ENCODE measurements around the gene RFX7. TPM values are rescaled to one million over a fixed set of nuclear protein-coding genes. Genes with fewer than 3 reads are reported as not detected.
"Not testable (repeated sequence)": the region's sequence is repeated elsewhere in the genome, so short reads cannot be mapped to it uniquely, and the experiment has no call there.

Gene RFX7
- total RNA-seq, 1 donor from 2014 or later, result 17.1 TPM

- DNase-seq (ENCODE audit: low spot score in 2 of 2) (no peak), FAIRE-seq (no peak)
Measured at GRCh38 chr15:56208185-56208584, 35.5 kb downstream of the RFX7 start.

GRCh38 chr15:56207711-56208110, 36.0 kb downstream of the RFX7 start:
- no peak for DNase-seq (ENCODE audit: low spot score in 2 of 2)

GRCh38 chr15:56207092-56207491, 36.6 kb downstream of the RFX7 start:
- no peak for FAIRE-seq
- DNase-seq (ENCODE audit: low spot score in 2 of 2), result no peak

More at GRCh38 chr15:56207711-56208110, 36.0 kb downstream of the RFX7 start:
- FAIRE-seq, result no peak

- DNase-seq (ENCODE audit: low spot score in 2 of 2) (no peak), FAIRE-seq (no peak)
Measured at GRCh38 chr15:56205061-56205876, 38.4 kb downstream of the RFX7 start.

- DNase-seq (ENCODE audit: low spot score in 2 of 2), result not testable (repeated sequence)
Measured at GRCh38 chr15:56203312-56203922, 40.3 kb downstream of the RFX7 start.

GRCh38 chr15:56202701-56203100, 41.0 kb downstream of the RFX7 start:
- no peak for FAIRE-seq

More at GRCh38 chr15:56203312-56203922, 40.3 kb downstream of the RFX7 start:
- not testable (repeated sequence) for FAIRE-seq

GRCh38 chr15:56199038-56199437, 44.6 kb downstream of the RFX7 start:
- no peak for FAIRE-seq

More at GRCh38 chr15:56202701-56203100, 41.0 kb downstream of the RFX7 start:
- DNase-seq (ENCODE audit: low spot score in 2 of 2), result no peak

GRCh38 chr15:56194035-56194434, 49.6 kb downstream of the RFX7 start:
- DNase-seq (ENCODE audit: low spot score in 2 of 2) (no peak), FAIRE-seq (no peak)

More at GRCh38 chr15:56199038-56199437, 44.6 kb downstream of the RFX7 start:
- no peak for DNase-seq (ENCODE audit: low spot score in 2 of 2)

- DNase-seq (ENCODE audit: low spot score in 2 of 2) (no peak), FAIRE-seq (no peak)
Measured at GRCh38 chr15:56192659-56193442, 50.8 kb downstream of the RFX7 start.

- FAIRE-seq (no peak), DNase-seq (ENCODE audit: low spot score in 2 of 2) (no peak)
Measured at GRCh38 chr15:56187665-56188064, 56.0 kb downstream of the RFX7 start.

- FAIRE-seq, result no peak
- DNase-seq (ENCODE audit: low spot score in 2 of 2), result no peak
Measured at GRCh38 chr15:56185980-56186379, 57.7 kb downstream of the RFX7 start.

GRCh38 chr15:56184516-56184915, 59.2 kb downstream of the RFX7 start:
- FAIRE-seq, result no peak

GRCh38 chr15:56180851-56181250, 62.8 kb downstream of the RFX7 start:
- DNase-seq (ENCODE audit: low spot score in 2 of 2) (no peak), FAIRE-seq (no peak)

More at GRCh38 chr15:56184516-56184915, 59.2 kb downstream of the RFX7 start:
- no peak for DNase-seq (ENCODE audit: low spot score in 2 of 2)

GRCh38 chr15:56176996-56177395, 66.7 kb downstream of the RFX7 start:
- FAIRE-seq (no peak), DNase-seq (ENCODE audit: low spot score in 2 of 2) (no peak)

- FAIRE-seq (no peak), DNase-seq (ENCODE audit: low spot score in 2 of 2) (no peak)
Measured at GRCh38 chr15:56175788-56176187, 67.9 kb downstream of the RFX7 start.

- DNase-seq (ENCODE audit: low spot score in 2 of 2) (no peak), FAIRE-seq (no peak)
Measured at GRCh38 chr15:56174649-56175048, 69.0 kb downstream of the RFX7 start.

GRCh38 chr15:56168394-56168793, 75.3 kb downstream of the RFX7 start:
- FAIRE-seq (no peak), DNase-seq (ENCODE audit: low spot score in 2 of 2) (no peak)

GRCh38 chr15:56165234-56165633, 78.4 kb downstream of the RFX7 start:
- FAIRE-seq (no peak), DNase-seq (ENCODE audit: low spot score in 2 of 2) (no peak)

- no peak for DNase-seq (ENCODE audit: low spot score in 2 of 2)
- no peak for FAIRE-seq
Measured at GRCh38 chr15:56160966-56161365, 82.7 kb downstream of the RFX7 start.

GRCh38 chr15:56156877-56157276, 86.8 kb downstream of the RFX7 start:
- DNase-seq (ENCODE audit: low spot score in 2 of 2) (no peak), FAIRE-seq (no peak)

GRCh38 chr15:56155278-56155677, 88.4 kb downstream of the RFX7 start:
- not testable (repeated sequence) for DNase-seq (ENCODE audit: low spot score in 2 of 2); FAIRE-seq
